Muscle layer of duodenum (tissue), 2 donors: ENCODE data around the gene RFX4.
A peak's percentile ranks its signal among the peaks of the same experiment; 100 is the strongest.

Experiments used
- H3K27ac ChIP-seq: one replicate; pipeline ENCODE4 v1.7.0; 2013; ENCODE audit warnings: mild to moderate bottlenecking, low read length
- H3K27me3 ChIP-seq: one replicate; pipeline ENCODE4 v1.7.0; 2013; ENCODE audit warnings: low read depth, mild to moderate bottlenecking, control low read depth, low read length
- H3K36me3 ChIP-seq, 2 donors: one replicate each; pipeline ENCODE4 v1.7.0; 2013; ENCODE audit warnings: low read length in 2 of 2, control low read depth in 1 of 2, mild to moderate bottlenecking in 1 of 2; ENCODE audit not compliant: insufficient read depth in 2 of 2, control insufficient read depth in 1 of 2
- H3K4me1 ChIP-seq, 2 donors: one replicate each; pipeline ENCODE4 v1.7.0; 2013; ENCODE audit warnings: low read length in 2 of 2, mild to moderate bottlenecking in 2 of 2, control low read depth in 1 of 2, moderate library complexity in 1 of 2; ENCODE audit not compliant: insufficient read depth in 2 of 2, control insufficient read depth in 1 of 2
- H3K4me3 ChIP-seq, 2 donors: one replicate each; pipeline ENCODE4 v1.7.0; 2013; ENCODE audit warnings: low read length in 2 of 2, low read depth in 1 of 2, mild to moderate bottlenecking in 1 of 2
- H3K9me3 ChIP-seq, 2 donors: one replicate each; pipeline ENCODE4 v1.7.0; 2013; ENCODE audit warnings: low read length in 2 of 2, control low read depth in 1 of 2, mild to moderate bottlenecking in 1 of 2; ENCODE audit not compliant: control insufficient read depth in 1 of 2
- donor health status: healthy.

Gene RFX4

DNA sequence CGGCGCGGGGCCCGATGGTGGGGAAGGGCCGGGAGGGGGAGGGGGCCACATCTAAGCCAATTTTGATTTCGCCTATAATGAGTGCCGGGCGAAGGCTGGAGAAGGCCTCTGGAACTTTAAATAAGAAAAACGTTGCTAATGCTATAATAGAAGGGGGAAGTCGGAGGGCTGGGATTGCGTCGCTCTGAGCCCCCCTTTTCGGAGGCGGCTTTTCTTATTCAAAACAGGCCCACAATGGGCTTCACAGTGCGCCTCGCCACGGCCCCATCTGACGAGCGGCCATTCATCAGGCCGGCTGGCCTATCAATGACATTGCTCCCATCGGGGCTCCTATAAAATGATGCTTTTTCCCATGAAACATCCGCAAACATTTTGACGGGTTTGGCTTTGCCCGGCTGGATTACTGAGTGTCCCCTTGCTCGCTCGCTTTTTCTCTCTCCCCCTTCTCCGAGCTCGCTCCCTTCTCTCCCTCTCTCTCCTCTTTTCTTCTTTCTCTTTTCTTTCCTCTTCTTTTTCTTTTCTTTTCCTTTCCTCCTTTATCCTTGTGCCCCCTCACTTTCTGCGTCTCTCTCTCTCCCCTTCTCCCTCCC is at the start of gene RFX4:
TSS of gene RFX4 (plus strand) at position 364 of the 590 bp plus-strand sequence. CDS start 317 bp downstream, outside the sequence.
- H3K9me3 ChIP-seq = no peaks in the 10 kb centered on the region
- peak within 1 kb of the TSS; percentile 50 to 73 for H3K4me3 ChIP-seq
- H3K4me1 ChIP-seq = peaks cover 4 to 62% of the 10 kb centered on the region in 2 donors
- peaks cover 54% of the 10 kb centered on the region for H3K27me3 ChIP-seq
- no peaks in the 10 kb centered on the region for H3K36me3 ChIP-seq
- no peak within 1 kb of the TSS for H3K27ac ChIP-seq

DNA sequence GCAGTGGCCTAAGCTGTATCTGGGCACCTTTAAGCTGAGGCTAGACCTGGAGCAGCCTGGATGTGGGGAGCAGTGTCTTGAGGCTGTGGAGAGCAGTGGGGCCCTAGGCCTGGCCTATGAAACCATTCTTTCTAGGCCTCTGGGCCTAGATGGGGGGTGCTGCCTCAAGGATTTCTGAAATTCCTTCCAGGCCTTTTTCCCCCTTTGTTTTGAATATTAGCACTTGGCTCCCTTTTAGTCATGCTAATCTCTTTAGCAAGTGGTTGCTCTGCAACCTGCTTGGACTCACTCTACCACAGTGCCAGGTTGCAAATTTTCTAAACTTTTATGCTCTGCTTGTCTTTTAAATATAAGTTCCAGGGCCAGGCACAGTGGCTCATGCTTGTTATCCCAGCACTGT is 41.6 kb upstream of the RFX4 start:
- peaks cover 0 to 10% of the 10 kb centered on the region in 2 donors for H3K9me3 ChIP-seq
- no peaks in the 10 kb centered on the region for H3K27me3 ChIP-seq

DNA sequence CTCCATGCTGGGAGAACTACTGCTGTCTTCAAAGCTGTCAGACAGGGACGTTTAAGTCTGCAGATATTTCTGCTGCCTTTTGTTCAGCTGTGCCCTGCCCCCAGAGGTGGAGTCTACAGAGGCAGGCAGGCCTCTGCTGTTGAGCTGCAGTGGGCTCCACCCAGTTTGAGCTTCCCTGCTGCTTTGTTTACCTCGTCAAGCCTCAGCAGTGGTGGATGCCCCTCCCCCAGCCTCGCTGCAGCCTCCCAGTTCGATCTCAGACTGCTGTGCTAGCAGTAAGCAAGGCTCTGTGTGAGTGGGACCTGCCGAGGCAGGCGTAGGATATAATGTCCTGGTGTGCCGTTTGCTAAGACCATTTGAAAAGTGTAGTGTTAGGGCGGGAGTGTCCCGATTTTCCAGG is 31.4 kb upstream of the RFX4 start:
- H3K4me1 ChIP-seq = no peaks in the 10 kb centered on the region
- H3K27me3 ChIP-seq = no peaks in the 10 kb centered on the region
- H3K9me3 ChIP-seq = no peaks in the 10 kb centered on the region
- no peak overlapping the region for H3K4me3 ChIP-seq
- H3K27ac ChIP-seq = no peak overlapping the region
- H3K36me3 ChIP-seq = no peaks in the 10 kb centered on the region

More for the DNA sequence above, 41.6 kb upstream of the RFX4 start:
- no peaks in the 10 kb centered on the region for H3K4me1 ChIP-seq
- H3K4me3 ChIP-seq = no peak overlapping the region
- H3K27ac ChIP-seq = no peak overlapping the region
- no peaks in the 10 kb centered on the region for H3K36me3 ChIP-seq

DNA sequence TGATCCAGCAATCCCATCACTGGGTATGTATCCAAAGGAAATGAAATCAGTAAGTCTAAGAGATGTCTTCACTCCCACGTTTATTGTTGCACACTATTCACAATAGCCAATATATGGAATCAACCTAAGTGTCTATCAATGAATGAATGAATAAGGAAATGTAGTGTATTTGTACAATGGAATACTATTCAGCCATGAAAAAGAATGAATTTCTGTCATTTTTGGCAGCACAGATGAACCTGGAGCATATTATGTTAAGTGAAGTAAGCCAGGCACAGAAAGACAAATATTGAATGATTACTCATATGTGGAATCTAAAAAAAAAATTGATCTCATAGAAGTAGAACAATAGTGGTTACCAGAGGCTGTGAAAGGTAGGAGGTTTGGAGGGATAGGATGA is 30.6 kb upstream of the RFX4 start:
- Histone ChIP-seq H3K36me3 (no peaks in the 10 kb centered on the region), H3K9me3 (no peaks in the 10 kb centered on the region), H3K27ac (no peak overlapping the region), H3K27me3 (no peaks in the 10 kb centered on the region), H3K4me1 (no peaks in the 10 kb centered on the region), H3K4me3 (no peak overlapping the region)

DNA sequence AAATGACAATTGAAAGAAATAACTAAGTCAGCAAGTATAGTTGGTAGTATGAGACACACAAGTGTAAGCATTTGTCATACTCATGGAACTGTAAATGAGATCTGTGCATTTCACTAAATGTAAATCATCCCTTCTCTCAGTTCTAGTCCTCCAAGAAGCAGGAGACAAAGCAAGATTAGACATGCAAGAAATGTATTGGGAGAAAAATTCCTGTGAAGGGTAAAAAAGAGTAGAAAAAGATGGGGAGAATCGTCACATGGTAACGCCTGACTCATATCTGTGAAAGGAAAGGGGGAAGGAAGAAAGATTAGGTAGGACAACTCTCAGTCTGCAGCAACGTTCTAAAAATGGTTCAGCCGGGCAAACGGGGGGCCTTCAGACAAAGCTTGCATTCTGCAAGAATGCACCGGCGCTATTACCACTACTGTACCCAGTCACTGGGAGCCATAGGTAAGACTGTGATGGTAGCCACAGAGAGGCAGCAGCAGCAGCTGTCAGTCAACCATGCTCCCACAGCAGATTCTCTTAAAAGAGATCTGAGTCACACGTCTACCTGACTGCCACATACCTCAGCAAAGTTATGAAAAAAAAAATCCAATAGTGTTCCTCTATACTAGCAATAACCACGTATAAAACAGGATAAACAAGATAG is 18.0 kb upstream of the RFX4 start:
- Histone ChIP-seq H3K27ac (no peak overlapping the region), H3K27me3 (no peaks in the 10 kb centered on the region), H3K4me1 (no peaks in the 10 kb centered on the region), H3K9me3 (peaks cover 5% of the 10 kb centered on the region in 2 donors), H3K36me3 (no peaks in the 10 kb centered on the region), H3K4me3 (no peak overlapping the region)

DNA sequence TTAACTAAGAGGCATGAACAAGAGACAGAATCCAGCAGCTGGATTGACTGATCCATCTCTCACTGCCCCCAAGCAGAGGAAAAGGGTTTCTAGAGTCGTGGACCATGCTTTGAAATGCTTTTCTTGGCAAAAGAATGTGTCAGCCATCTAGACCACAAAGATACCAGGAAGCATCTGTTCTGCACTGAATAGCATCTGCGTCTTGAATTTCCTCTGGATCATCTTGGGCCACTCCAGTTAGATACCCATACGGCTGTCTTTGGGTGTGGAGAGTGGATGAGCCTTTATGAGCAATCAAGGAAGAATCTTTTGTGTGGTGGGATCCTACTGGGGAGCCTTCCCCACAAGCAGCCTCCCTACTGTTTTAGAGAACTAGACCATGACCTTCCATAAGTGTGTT is 16.0 kb upstream of the RFX4 start:
- H3K27ac ChIP-seq = no peak overlapping the region
- no peaks in the 10 kb centered on the region for H3K4me1 ChIP-seq
- peaks cover 0 to 2% of the 10 kb centered on the region in 2 donors for H3K9me3 ChIP-seq
- no peaks in the 10 kb centered on the region for H3K27me3 ChIP-seq
- no peak overlapping the region for H3K4me3 ChIP-seq
- no peaks in the 10 kb centered on the region for H3K36me3 ChIP-seq

DNA sequence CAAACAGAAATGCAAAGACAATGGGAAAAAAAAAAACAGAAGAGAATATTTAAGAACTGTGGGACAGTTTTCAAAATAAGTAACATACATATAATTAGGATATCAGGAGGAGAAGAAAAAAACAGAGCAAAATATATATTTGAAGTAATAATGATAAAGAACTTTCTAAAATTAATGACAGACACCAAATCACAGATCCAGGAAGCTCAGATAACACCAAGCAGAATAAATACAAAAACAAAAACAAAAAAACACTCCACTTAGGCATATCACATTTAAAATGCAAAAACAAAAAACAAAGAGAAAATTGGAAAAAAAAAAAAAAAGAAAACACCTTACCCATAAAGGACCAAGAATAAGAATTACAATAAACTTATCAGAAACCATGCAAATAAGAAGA is 9.6 kb upstream of the RFX4 start:
- Histone ChIP-seq H3K27me3 (no peaks in the 10 kb centered on the region), H3K4me3 (no peak overlapping the region), H3K4me1 (no peaks in the 10 kb centered on the region), H3K9me3 (peaks cover 0 to 2% of the 10 kb centered on the region in 2 donors), H3K27ac (no peak overlapping the region), H3K36me3 (no peaks in the 10 kb centered on the region)

DNA sequence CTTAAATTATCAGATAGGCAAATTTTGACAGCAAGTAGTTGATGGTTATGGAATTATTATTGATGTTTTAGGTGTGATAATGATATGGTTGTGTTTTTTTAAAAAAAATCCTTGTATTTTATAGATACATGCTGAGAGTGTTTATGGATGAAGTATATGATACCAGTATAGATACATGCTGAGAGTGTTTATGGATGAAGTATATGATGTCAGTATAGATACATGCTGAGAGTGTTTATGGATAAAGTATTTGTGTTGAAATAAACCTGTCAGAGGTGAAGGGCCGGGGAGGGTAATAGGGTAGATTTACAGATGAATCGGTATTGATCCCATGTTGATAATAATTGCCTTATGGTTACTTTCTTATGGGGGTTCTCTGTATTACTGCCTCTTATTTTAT is 6.0 kb upstream of the RFX4 start:
- Histone ChIP-seq H3K9me3 (no peaks in the 10 kb centered on the region), H3K36me3 (no peaks in the 10 kb centered on the region), H3K27ac (no peak overlapping the region), H3K4me1 (peaks cover 0 to 13% of the 10 kb centered on the region in 2 donors), H3K27me3 (peaks cover 20% of the 10 kb centered on the region), H3K4me3 (no peak overlapping the region)

DNA sequence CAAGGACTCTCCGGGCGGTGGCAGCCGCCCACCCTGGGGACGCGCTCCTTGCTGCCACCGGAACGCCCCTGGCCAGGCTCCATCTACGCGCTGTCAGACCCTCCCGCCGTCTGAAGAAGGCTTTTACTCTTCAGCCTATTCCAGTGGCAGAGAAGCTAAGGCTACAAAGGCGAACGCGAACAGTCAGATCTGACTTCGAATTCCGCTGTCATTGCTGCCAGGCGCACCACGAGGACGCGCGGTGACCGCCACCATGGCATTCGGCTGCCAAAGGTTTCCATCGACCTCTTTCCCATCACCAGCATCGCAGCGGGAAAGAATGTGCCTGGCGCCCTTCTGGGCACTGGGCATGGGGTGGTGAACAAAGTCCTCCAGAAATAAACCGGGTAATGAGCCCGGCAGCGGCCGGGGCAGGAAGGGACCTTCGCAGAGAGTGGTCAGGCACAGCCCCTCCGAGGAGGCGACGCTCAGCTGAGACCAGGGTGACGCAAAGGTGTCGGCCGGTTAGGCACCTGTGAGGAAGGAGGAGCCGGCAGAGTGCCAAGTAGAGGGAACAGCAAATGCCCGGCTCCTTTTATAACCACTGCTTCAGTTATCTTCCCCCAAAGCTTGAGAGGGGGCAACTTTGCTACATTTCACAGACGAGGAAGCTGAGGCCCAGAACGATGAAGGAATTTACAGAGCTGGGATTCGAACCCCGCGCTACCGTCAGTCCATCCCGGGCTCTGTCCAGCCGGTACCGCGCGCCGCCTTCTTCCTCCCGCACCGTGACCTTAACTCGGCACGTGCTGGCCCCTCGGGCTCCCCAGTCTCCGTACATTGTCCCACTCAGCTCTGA is 1.9 kb upstream of the RFX4 start:
- Histone ChIP-seq H3K36me3 (no peaks in the 10 kb centered on the region), H3K9me3 (no peaks in the 10 kb centered on the region), H3K4me3 (peak overlapping the region in 1 of 2 donors; percentile 47), H3K27me3 (peaks cover 48% of the 10 kb centered on the region), H3K4me1 (peaks cover 4 to 48% of the 10 kb centered on the region in 2 donors), H3K27ac (no peak overlapping the region)

DNA sequence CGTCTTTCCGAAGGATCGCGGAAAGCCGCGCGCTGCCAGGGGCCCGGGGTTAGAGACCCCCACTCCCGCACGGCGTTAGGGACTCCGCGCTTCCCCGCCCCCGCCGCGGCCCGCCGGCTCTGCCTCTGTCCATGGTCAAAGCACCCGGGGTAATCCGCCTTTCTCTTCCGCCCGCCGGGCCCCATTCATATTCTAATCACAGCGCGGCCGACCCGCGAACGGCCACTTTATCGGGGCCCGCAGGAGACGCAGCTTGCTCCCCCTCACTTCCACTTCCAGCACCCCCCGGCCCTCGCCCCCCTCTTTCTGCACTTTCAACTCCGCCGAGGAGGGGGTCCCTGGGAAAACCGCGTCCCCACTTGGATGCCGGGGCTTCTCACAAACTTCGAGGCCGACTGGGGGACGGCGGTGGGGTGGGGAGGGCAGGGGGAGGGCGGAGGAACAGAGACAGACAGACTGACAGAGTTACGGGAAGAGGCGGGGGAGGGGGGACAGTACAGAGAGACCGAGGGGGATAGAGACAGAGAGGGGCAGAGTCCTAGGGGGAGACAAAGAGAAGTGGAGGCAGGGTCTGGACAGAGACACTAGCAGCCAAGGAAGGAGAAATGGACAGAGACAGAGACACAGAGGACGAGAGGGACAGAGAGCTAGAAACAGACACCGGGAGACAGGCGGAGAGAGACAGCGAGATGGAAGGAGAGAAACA is 1.1 kb upstream of the RFX4 start:
- H3K9me3 ChIP-seq = no peaks in the 10 kb centered on the region
- peaks cover 4 to 56% of the 10 kb centered on the region in 2 donors for H3K4me1 ChIP-seq
- H3K27me3 ChIP-seq = peaks cover 49% of the 10 kb centered on the region
- peak overlapping the region in 1 of 2 donors; percentile 73 for H3K4me3 ChIP-seq
- no peaks in the 10 kb centered on the region for H3K36me3 ChIP-seq
- H3K27ac ChIP-seq = no peak overlapping the region

DNA sequence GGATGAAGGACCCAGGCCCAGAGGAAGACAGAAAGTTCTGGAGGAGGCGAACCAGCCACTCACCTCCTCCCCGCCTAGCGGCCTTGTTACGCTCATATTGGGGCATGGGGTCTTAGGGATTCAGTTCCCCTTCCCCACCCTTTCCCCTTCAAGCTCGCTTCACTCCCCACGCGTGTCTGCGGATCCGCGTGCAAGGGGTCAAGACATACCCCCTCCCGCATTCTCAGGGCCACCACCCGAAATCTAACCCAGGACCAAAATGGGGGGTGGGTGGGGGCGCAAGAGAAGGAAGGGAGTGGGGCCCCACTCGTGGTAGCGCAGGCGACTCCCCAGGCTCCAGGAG is 584 bp upstream of the RFX4 start:
- Histone ChIP-seq H3K4me3 (peak overlapping the region in 1 of 2 donors; percentile 73), H3K9me3 (no peaks in the 10 kb centered on the region), H3K4me1 (peaks cover 4 to 61% of the 10 kb centered on the region in 2 donors), H3K36me3 (no peaks in the 10 kb centered on the region), H3K27me3 (peaks cover 49% of the 10 kb centered on the region), H3K27ac (no peak overlapping the region)
